ENCODE data around the gene FNBP1L.
"Not testable (repeated sequence)": the region's sequence is repeated elsewhere in the genome, so short reads cannot be mapped to it uniquely, and the experiment has no call there.

Gene FNBP1L

GRCh38 chr1:93443454-93443853 lies 4.5 kb upstream of the FNBP1L start:
- no peak for DNase-seq (ENCODE audit: low read depth in 2 of 2)

DNA sequence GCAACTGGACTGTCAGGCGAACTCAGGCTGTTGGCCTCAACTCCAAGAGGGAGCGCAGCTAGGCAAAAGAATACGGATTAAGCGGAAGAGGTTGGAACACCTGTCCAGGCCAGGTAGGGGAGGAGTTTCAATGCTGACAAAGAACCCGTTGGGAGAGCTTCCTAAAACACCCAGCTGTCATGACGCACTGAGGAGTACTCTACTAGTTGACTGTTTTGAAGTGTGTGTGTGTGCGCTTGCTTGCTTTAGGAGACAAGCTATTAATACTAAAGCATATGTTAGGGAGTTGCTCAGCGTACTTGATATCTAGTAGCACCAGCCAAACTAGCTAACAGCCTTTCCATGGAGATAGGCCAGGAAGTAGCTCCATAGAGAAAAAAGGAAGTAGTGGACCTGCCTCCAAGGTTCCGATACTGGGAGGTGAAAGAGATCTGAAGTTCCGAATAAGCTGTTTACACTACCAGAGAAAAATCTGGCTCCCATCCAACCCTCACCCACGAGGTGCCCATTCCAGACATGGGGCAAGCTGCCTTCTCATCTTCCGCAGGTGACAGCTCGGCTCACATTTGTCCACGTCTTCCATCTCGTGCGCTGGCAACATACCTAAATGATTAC lies 974 bp upstream of the FNBP1L start:
- no peak for DNase-seq (ENCODE audit: low read depth in 2 of 2)

DNA sequence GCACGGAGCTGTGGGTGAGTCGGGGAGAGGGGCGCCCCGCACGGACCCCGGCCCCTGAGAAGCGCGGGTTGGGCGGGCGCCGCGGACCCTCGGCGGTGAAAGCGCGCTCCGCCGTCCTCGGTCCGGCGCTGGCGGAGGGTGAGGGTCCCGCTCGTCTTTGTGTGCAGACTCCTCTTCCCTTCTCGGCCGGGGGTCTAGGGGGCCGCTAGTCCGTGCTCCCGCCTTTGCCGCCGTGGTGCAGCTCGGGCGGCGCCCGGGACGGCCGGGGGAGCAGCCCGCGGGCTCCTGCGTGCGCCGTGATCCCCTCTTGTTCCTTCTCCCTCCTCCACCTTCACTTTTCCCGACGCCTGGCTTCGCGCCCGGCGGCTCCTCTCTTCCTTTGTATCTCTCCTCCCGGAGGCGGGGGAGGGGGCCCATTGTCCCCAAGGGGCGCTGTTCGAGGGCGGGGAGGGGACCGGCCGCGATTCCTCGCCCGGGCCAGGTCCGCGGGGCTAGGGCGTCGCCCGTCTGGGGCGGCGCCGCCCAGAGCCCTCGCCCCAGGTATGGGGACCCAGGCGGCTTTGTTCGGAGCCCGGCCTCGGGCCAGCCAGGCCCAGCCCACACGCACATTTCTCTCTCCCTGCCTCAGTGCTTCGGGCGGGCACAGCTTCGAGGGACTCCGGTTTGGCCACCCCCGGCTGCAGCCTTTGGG lies 519 bp downstream of the FNBP1L start:
- DNase-seq (ENCODE audit: low read depth in 2 of 2) = no peak

DNA sequence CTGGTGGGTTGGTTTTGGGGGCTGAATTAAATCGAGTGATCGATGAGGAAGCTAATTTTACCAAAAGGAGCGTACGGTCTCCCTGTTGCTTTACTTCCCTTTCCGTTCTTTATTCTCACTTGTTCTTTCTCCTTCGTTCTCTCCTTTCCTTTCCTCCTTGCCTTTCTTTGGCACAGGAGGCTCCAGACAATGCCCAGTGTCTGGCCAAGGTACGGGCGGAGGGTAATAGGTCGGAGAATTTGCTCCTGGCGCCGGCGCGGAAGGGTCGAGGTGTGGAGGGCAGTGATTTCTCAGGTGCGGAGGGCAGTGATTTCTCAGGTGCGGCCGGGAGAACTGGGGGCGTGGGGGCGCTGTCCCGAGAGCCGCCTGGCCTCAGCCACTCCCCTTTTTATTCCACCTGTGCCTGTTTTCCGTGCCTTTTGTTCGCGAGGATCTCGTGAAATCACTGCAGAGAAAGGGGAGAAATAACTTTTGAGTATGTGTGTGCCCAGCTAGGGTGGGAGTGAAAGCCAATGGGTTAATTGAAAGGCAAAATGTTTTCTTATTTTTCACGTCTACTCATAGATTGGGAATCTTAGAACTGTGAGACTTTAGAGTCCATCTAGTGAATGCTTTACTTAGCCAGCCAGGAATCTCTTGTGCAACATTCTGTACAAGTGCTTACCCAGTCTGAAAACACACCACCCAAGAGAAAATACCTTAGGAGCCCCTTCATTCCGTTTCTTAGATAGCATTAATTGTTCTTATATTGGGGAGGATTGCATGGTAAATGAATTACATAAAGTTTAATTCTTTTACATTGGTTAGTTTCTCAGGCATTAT lies 1.3 kb downstream of the FNBP1L start:
- DNase-seq (ENCODE audit: low read depth in 2 of 2) = no peak

- DNase-seq (ENCODE audit: low read depth in 2 of 2) = no peak
Measured at GRCh38 chr1:93450321-93450720, 2.4 kb downstream of the FNBP1L start.

DNA sequence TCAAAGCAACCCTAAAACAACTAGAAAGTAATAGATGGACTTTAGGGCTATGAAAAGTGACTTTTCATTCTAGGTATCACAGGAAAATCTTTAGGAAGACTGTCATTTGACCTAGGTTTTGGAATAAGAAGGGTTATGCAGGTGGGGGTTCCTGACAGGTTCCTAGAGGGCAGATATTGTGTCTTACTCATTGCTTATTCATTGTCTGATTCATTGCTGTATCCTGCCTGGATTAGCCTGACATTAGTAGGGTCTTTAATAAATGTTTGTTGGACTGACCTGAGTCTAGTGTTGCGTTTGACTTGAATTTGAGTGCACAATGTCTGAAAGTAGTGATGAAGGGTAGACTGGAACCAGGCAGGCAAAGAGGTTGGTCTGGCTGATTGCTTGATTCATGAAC lies 6.0 kb downstream of the FNBP1L start:
- DNase-seq (ENCODE audit: low read depth in 2 of 2) = no peak

DNA sequence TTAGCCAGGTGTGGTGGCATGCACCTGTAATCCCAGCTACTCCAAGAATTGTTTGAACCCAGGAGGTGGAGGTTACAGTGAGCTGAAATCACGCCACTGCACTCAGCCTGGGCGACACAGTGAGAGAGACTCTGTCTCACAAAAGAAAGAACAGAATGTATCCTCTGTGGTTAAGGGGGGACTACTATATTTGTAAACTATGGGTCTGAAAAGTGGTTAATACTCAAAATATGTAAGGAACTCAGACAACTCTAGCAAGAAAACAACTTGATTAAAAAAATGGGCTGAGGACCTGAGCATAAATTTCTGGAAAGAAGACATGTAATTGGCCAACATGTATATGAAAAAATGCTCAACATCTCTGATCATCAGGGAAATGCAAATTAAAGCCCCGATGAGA lies 11.2 kb downstream of the FNBP1L start:
- DNase-seq (ENCODE audit: low read depth in 2 of 2) = no peak

DNA sequence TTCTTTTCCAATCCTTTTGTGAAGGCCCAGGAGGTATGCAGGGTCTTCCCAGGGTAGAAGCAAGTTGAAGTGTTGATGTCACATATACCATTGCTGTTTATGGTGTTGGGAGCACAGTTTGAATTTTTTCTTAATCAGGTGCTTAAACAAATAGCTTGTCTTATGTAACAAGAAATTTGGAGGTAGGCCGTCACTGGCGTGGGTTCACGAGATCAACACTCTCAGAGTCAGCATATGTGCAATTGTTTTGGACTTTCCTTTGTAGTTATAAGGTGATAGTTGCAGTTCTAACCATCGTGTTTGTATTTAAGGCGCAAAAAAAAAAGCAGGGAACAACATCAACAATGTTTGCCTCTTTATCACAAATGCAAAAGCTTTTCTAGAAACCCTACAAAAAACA lies 13.3 kb downstream of the FNBP1L start:
- no peak for DNase-seq (ENCODE audit: low read depth in 2 of 2)

- DNase-seq (ENCODE audit: low read depth in 2 of 2) = no peak
Measured at GRCh38 chr1:93463960-93464359, 16.0 kb downstream of the FNBP1L start.

- DNase-seq (ENCODE audit: low read depth in 2 of 2) = not testable (repeated sequence)
Measured at GRCh38 chr1:93465371-93466082, 17.6 kb downstream of the FNBP1L start.

- no peak for DNase-seq (ENCODE audit: low read depth in 2 of 2)
Measured at GRCh38 chr1:93467606-93468005, 19.7 kb downstream of the FNBP1L start.

- DNase-seq (ENCODE audit: low read depth in 2 of 2) = no peak
Measured at GRCh38 chr1:93468662-93469061, 20.7 kb downstream of the FNBP1L start.

GRCh38 chr1:93469223-93469622 lies 21.3 kb downstream of the FNBP1L start:
- DNase-seq (ENCODE audit: low read depth in 2 of 2) = not testable (repeated sequence)

DNA sequence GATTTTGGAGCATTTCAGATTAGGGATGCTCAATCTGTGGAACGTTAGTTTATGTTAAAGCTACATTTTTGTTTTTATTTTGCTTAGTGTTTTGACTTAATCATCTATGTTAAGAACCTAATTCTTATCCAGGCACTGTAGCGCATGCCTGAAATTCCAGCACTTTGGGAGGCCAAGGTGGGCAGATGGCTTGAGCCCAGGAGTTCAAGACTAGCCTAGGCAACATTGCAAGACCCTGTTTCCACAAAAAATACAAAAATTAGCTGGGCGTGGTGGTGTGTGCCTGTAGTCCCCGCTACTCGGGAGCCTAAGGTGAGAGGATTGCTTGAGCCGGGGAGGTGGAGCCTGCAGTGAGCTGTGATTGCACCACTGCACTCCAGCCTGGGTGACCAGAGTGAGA lies 23.4 kb downstream of the FNBP1L start:
- no peak for DNase-seq (ENCODE audit: low read depth in 2 of 2)

GRCh38 chr1:93471911-93472310 lies 24.0 kb downstream of the FNBP1L start:
- DNase-seq (ENCODE audit: low read depth in 2 of 2) = no peak

- no peak for DNase-seq (ENCODE audit: low read depth in 2 of 2)
Measured at GRCh38 chr1:93474321-93474720, 26.4 kb downstream of the FNBP1L start.

DNA sequence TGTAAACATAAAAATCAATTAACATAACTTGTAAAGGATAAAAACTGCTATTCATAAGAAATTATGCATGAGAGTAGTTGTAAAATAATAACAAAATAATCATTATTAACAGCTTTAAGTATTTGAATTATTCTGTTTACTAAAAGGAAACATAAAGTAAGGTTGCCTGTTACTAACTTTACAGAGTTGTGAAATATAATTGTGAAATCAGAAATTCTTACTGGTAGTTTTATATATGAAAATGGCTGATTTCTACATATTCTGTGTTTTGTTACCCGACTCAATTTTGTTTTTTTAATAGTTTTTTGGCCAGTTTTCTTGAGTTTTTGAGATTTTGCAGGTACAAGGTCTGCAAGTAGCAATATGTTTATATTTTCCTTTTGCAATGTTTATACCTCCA lies 27.8 kb downstream of the FNBP1L start:
- DNase-seq (ENCODE audit: low read depth in 2 of 2) = no peak

- not testable (repeated sequence) for DNase-seq (ENCODE audit: low read depth in 2 of 2)
Measured at GRCh38 chr1:93479133-93479745, 31.3 kb downstream of the FNBP1L start.

DNA sequence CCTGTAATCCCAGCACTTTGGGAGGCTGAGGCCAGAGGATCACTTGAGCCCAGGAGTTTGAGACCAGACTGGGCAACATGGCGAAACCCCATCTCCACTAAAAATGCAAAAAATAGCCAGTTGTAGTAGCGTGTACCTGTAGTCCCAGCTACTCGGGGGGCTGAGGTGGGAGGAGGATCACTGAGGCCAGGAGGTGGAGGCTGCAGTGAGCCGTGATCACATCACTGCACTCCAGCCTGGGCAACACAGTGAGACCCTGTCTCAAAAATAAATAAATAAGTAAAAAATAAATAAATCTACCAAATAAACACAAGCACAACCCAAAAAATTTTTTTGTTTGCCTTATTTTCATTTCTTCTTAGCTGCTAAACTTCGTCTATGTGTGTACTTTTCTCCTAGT lies 34.0 kb downstream of the FNBP1L start:
- DNase-seq (ENCODE audit: low read depth in 2 of 2) = not testable (repeated sequence)

GRCh38 chr1:93483200-93483599 lies 35.3 kb downstream of the FNBP1L start:
- DNase-seq (ENCODE audit: low read depth in 2 of 2) = no peak

- no peak for DNase-seq (ENCODE audit: low read depth in 2 of 2)
Measured at GRCh38 chr1:93483606-93484005, 35.7 kb downstream of the FNBP1L start.

DNA sequence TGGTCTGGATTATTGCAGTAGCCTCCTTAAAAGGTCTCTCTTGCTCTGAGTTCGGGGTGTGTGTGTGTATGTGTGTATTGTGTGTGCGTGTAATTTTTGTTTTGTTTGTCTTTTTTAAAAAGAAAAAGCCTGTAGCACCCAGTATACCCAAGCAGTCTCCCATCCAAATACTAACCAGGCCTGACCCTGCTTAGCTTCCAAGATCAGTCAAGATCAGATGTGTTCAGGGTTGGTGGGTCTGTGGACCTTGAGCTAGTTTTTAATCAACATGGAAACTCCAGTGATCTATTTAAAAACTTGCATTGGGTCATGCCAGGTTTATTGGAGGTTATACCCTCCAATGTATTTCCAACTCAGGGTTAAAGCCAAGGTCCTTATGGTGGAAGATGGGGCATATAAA lies 40.3 kb downstream of the FNBP1L start:
- DNase-seq (ENCODE audit: low read depth in 2 of 2) = no peak

Measured in stimulated activated CD8-positive, alpha-beta memory T cell treated with anti-CD3 and anti-CD28 coated beads, Interleukin-2, amount 100 ng/mL, for 48 hours (primary cell).